A549 (cell line): ENCODE data around the gene PRPF40A.

Experiments
- ELK1 ChIP-seq: fragments of 150-350 bp; IDR thresholded peaks from 2 replicates; pipeline ENCODE4 v1.6.1; 2014; ENCODE audit warnings: low read depth, mild to moderate bottlenecking, low read length
- GATA3 ChIP-seq: IDR thresholded peaks from 2 replicates; pipeline ENCODE4 v1.6.1; 2012; ENCODE audit warnings: borderline replicate concordance
- HDAC2 ChIP-seq: fragments of 200-600 bp; sonication (generic); IDR thresholded peaks from 2 replicates; pipeline ENCODE4 v1.6.1; 2016
- NR3C1 ChIP-seq: fragments of >200 bp; sonication (Bioruptor Twin); formaldehyde crosslinking; IDR thresholded peaks from 3 replicates; pipeline ENCODE4 v1.6.1; 2017
- PBX3 ChIP-seq: IDR thresholded peaks from 2 replicates; pipeline ENCODE4 v1.6.1; 2012
- POLR2A ChIP-seq: IDR thresholded peaks from 2 replicates; pipeline ENCODE4 v1.6.1; 2012; ENCODE audit warnings: mild to moderate bottlenecking, low read length
- REST ChIP-seq: fragments of 200-600 bp; sonication (generic); IDR thresholded peaks from 2 replicates; pipeline ENCODE4 v1.6.1; 2016; ENCODE audit warnings: antibody characterized with exemption, mild to moderate bottlenecking, moderate library complexity
- RFX5 ChIP-seq: fragments of 450-650 bp; IDR thresholded peaks from 2 replicates; pipeline ENCODE4 v1.7.1; 2014; ENCODE audit warnings: antibody characterized with exemption, mild to moderate bottlenecking, moderate library complexity
- SMC3 ChIP-seq: fragments of >200 bp; sonication (Bioruptor Twin); formaldehyde crosslinking; IDR thresholded peaks from 3 replicates; pipeline ENCODE4 v1.6.1; 2018; ENCODE audit warnings: inconsistent platforms
- USF2 ChIP-seq: fragments of 450-650 bp; IDR thresholded peaks from 2 replicates; pipeline ENCODE4 v1.6.1; 2014; ENCODE audit warnings: antibody characterized with exemption

DNA sequence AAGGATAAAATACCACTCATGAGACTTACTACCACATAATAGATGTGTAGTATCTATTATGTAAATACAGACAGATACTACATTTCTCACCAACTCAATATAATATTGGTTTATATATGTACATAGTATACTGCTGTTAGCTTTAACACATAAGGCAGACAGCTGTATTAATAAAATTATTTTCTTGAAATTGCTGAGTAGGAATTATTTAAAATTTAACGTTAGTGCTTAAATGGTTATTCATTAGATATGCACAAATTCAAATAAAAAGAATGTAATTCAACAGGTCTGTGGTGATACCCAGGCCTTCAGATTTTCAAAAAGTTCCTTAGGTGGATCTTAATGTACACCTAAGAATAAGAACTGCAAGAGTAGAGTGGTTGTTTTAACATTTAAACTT, 59.0 kb downstream of the PRPF40A start:
- TF ChIP-seq POLR2A = no peak
- TF ChIP-seq GATA3 = no peak
- TF ChIP-seq USF2 = no peak
- TF ChIP-seq ELK1 = no peak
- no peak for TF ChIP-seq SMC3
- TF ChIP-seq REST = no peak
- no peak for TF ChIP-seq PBX3
- no peak for TF ChIP-seq NR3C1
- TF ChIP-seq HDAC2 = no peak
- TF ChIP-seq RFX5 = no peak
